Adrenal gland (tissue), 12 donors: ENCODE measurements around the gene SERTAD1. TPM values are rescaled to one million over a fixed set of nuclear protein-coding genes. Genes with fewer than 3 reads are reported as not detected.
"Not testable (repeated sequence)": the region's sequence is repeated elsewhere in the genome, so short reads cannot be mapped to it uniquely, and the experiment has no call there.

Experiments
- DNase-seq, 7 donors: peaks; one replicate each; pipeline ENCODE4 v3.0.0-alpha.2; 2019 to 2020
- H3K27ac ChIP-seq, 5 donors: fragments of 200-600 bp; sonication (generic) in 4 of 5; 1 replicate in 3 of 5; 2 replicates in 2 of 5; pipeline versions ENCODE4 v1.5.1 to v1.8.0; 2016 to 2020; ENCODE audit warnings: mild to moderate bottlenecking in 1 of 5
- H3K27me3 ChIP-seq: fragments of 200-600 bp; 2 replicates; pipeline ENCODE4 v1.8.0; 2021
- H3K36me3 ChIP-seq, 2 donors: fragments of 200-600 bp; replicated peaks in 1 of 2; 1 replicate in 1 of 2; 2 replicates in 1 of 2; pipeline versions ENCODE4 v1.5.1 to v1.8.0; 2018 to 2022
- H3K4me1 ChIP-seq, 2 donors: fragments of 200-600 bp; replicated peaks in 1 of 2; 1 replicate in 1 of 2; 2 replicates in 1 of 2; pipeline versions ENCODE4 v1.5.1 to v1.8.0; 2018 to 2021
- H3K4me3 ChIP-seq, 4 donors: fragments of 200-600 bp; sonication (generic) in 3 of 4; one replicate each; pipeline ENCODE4 v1.5.1; 2016 to 2018
- H3K9me3 ChIP-seq, 3 donors: fragments of 200-600 bp; sonication (generic) in 1 of 3; replicated peaks in 1 of 3; 1 replicate in 2 of 3; 2 replicates in 1 of 3; pipeline versions ENCODE4 v1.5.1 to v1.8.0; 2016 to 2021
- POLR2A ChIP-seq, 2 donors: fragments of 450-650 bp; IDR thresholded peaks; one replicate each; pipeline ENCODE4 v1.6.1; 2017; ENCODE audit warnings: antibody characterized with exemption in 2 of 2, mild to moderate bottlenecking in 2 of 2, moderate library complexity in 1 of 2
- WGBS, 4 donors: extraction: QIAGEN DNeasy Blood & Tissue Kit in 2 of 4; methylation state at CpG; one replicate each; pipeline versions ENCODE4 v1.1.5 to v1.1.7; 2013 to 2017; 5-methylcytosine and 5-hydroxymethylcytosine counted together
- intact Hi-C, 2 donors: fragments of 100-400 bp; cut with DNase I; formaldehyde crosslinking; loops; one replicate each; pipeline versions ENCODE4 v1.14.1 to v1.15.0; 2022 to 2023
- polyA plus RNA-seq, 3 donors: library from polyadenylated mRNA; stranded (reverse); fragments of 200-250 nt in 2 of 3; fragments of 350-450 nt in 1 of 3; fragmentation: Illumina TruSeq in 1 of 3; extraction: RNeasy Lipid Tissue Mini Kit (QIAGEN cat#74804) in 1 of 3; gene quantifications; one replicate each; pipeline ENCODE4 v1.2.3, GENCODE V29; 2013 to 2014
- total RNA-seq, 9 donors: library from RNA; depleted of rRNA in 4 of 9; stranded (reverse); fragments of >200 nt in 4 of 9; fragments of 120-200 nt in 1 of 9; fragmentation: NEBNext Ultra II Directional in 1 of 9; extraction: Animal tissue kit (Norgen Biotek cat#: 25700) in 1 of 9; gene quantifications; one replicate each; pipeline versions ENCODE4 v1.1.0 to v1.2.4, GENCODE V29; 2013 to 2023
- TF ChIP-seq, protein P1 (sequence below), 6 experiments: fragments of 450-650 bp in 4 of 6; fragments of 200-600 bp in 2 of 6; sonication (generic) in 1 of 6; IDR thresholded peaks; 1 replicate in 5 of 6; 2 replicates in 1 of 6; pipeline versions ENCODE4 v1.5.1 to v1.8.0; 2016 to 2021; ENCODE audit warnings: antibody characterized with exemption in 6 of 6, mild to moderate bottlenecking in 2 of 6, moderate library complexity in 1 of 6
- donor health status: healthy with polysubstance abuse.
- donor health status: Bipolar disorder and iron deficiency.
- donor health status: DM: yes; HTN: yes; CAD: no.
- donor health status: DM: no; HTN: no; CAD: no.
- donor health status: DM: no; HTN: no; CAD: no.
- donor health status: DM: yes; HTN: yes; CAD: no.

Gene SERTAD1
- total and polyA plus RNA-seq, 12 donors: 1.7 to 20.8 (median 13.0) TPM

- TF ChIP-seq POLR2A (IDR thresholded peaks at IDR 0.05): no peak
- TF ChIP-seq, protein P1, sequence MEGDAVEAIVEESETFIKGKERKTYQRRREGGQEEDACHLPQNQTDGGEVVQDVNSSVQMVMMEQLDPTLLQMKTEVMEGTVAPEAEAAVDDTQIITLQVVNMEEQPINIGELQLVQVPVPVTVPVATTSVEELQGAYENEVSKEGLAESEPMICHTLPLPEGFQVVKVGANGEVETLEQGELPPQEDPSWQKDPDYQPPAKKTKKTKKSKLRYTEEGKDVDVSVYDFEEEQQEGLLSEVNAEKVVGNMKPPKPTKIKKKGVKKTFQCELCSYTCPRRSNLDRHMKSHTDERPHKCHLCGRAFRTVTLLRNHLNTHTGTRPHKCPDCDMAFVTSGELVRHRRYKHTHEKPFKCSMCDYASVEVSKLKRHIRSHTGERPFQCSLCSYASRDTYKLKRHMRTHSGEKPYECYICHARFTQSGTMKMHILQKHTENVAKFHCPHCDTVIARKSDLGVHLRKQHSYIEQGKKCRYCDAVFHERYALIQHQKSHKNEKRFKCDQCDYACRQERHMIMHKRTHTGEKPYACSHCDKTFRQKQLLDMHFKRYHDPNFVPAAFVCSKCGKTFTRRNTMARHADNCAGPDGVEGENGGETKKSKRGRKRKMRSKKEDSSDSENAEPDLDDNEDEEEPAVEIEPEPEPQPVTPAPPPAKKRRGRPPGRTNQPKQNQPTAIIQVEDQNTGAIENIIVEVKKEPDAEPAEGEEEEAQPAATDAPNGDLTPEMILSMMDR (IDR thresholded peaks at IDR 0.05): no peak
- H3K36me3 ChIP-seq: peaks cover 0 to 8% of the 10 kb centered on the region in 2 donors
- no peak overlapping the region for H3K27ac ChIP-seq
- H3K4me1 ChIP-seq: no peaks in the 10 kb centered on the region
- H3K27me3 ChIP-seq: no peaks in the 10 kb centered on the region
- no peaks in the 10 kb centered on the region for H3K9me3 ChIP-seq
- no peak for DNase-seq
- intact Hi-C loops: no loop called here
- 77 to 97% (median 89%) methylated on average over 5 of the region's 5 CpGs for WGBS, 4 donors
- H3K4me3 ChIP-seq: no peak overlapping the region
Observed at GRCh38 chr19:40457048-40457447, 31.3 kb upstream of the SERTAD1 start.

DNA sequence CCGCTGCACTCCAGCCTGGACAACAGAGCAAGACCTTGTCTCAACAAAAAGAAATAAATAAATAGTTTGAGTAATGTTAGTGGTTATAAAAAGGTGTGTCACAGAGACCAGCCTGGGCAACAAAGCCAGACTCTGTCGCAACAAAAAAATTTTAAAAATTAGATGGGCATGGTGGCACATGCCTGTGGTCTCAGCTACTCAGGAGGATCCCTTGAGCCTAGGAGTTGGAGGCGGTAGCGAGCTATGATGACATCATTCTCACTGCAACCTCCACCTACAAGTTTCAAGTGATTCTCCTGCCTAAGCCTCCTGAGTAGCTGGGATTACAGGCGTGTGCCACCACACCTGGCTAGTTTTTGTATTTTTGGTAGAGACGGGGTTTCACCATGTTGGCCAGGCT lies 28.2 kb upstream of the SERTAD1 start:
- H3K27me3 ChIP-seq, H3K4me3 ChIP-seq, H3K27ac ChIP-seq, DNase-seq, H3K36me3 ChIP-seq, H3K4me1 ChIP-seq, H3K9me3 ChIP-seq, intact Hi-C loops: not testable (repeated sequence)
- WGBS, 4 donors: 87 to 98% (median 94%) methylated on average over 6 of the region's 6 CpGs

DNA sequence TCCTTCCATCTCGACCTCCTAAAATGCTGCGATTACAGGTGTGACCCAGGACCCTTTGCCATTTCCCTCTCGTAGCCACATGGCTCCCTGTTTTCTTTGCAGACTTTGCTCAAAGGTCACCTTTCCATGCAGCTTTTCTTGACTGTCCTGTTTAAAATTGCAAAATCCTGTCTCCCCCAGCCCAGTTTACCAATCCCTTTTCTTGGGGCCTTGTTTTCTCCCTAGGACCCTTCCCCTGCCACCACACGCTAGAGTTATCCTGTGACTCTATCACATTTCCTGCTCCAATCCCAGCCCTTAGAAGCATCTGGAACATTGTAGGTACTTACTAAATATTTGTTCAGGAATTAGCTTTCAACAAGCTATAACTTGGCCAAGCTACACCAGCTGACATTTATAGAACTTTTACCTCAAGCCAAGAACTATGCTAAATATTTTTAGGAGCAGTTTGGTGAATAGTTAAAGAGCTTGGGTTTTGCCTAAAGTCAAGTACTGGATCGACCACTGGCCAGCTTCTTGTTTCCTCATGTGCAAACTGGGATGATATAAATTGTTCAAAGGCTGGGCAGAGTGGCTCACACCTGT lies 27.5 kb upstream of the SERTAD1 start:
- intact Hi-C loops: no loop called here
- WGBS, 4 donors: 87 to 94% (median 91%) methylated on average over 5 of the region's 5 CpGs

GRCh38 chr19:40452016-40452415 lies 26.2 kb upstream of the SERTAD1 start:
- Histone ChIP-seq H3K27ac (no peak overlapping the region), H3K36me3 (peaks cover 0 to 20% of the 10 kb centered on the region in 2 donors), H3K27me3 (no peaks in the 10 kb centered on the region), H3K4me3 (no peak overlapping the region), H3K9me3 (no peaks in the 10 kb centered on the region), H3K4me1 (no peaks in the 10 kb centered on the region)
- TF ChIP-seq, protein P1 (IDR thresholded peaks at IDR 0.05): no peak
- no peak for TF ChIP-seq POLR2A (IDR thresholded peaks at IDR 0.05)
- no peak for DNase-seq
- intact Hi-C loops: no loop called here
- 50 to 67% (median 58%) methylated on average over 5 of the region's 5 CpGs for WGBS, 4 donors

More for the DNA sequence above, 27.5 kb upstream of the SERTAD1 start:
- H3K9me3 ChIP-seq: no peaks in the 10 kb centered on the region
- no peak overlapping the region for H3K27ac ChIP-seq
- no peak for TF ChIP-seq POLR2A (IDR thresholded peaks at IDR 0.05)
- TF ChIP-seq, protein P1 (IDR thresholded peaks at IDR 0.05): no peak
- no peaks in the 10 kb centered on the region for H3K27me3 ChIP-seq
- H3K4me3 ChIP-seq: no peak overlapping the region
- no peak for DNase-seq
- peaks cover 0 to 13% of the 10 kb centered on the region in 2 donors for H3K36me3 ChIP-seq
- no peaks in the 10 kb centered on the region for H3K4me1 ChIP-seq

- Histone ChIP-seq H3K4me3 (no peak overlapping the region), H3K27ac (no peak overlapping the region), H3K27me3 (no peaks in the 10 kb centered on the region), H3K4me1 (no peaks in the 10 kb centered on the region), H3K36me3 (peaks cover 0 to 20% of the 10 kb centered on the region in 2 donors), H3K9me3 (no peaks in the 10 kb centered on the region)
- TF ChIP-seq POLR2A (IDR thresholded peaks at IDR 0.05): no peak
- TF ChIP-seq, protein P1 (IDR thresholded peaks at IDR 0.05): no peak
- WGBS, 4 donors: 92 to 96% (median 94%) methylated on average over 4 of the region's 4 CpGs
- DNase-seq: no peak
- intact Hi-C loops: no loop called here
Observed at GRCh38 chr19:40450664-40451063, 24.9 kb upstream of the SERTAD1 start.
